Measurements from ENCODE around the gene REEP3.
"Not testable (repeated sequence)": the region's sequence is repeated elsewhere in the genome, so short reads cannot be mapped to it uniquely, and the experiment has no call there.

REEP3 gene

GRCh38 chr10:63547628-63548360 lies 26.6 kb downstream of the REEP3 start:
- no peaks in the 10 kb centered on the region for H3K27me3 ChIP-seq (ENCODE audit: low read depth)
- H3K9me3 ChIP-seq: no peaks in the 10 kb centered on the region
- in situ Hi-C loops (cut with MboI; ENCODE audit: low sequenced_read_pairs): no loop called here
- no peak for DNase-seq (ENCODE audit: low spot score in 2 of 2)
- peaks cover 5% of the 10 kb centered on the region; the same call in 1 of the 2 replicates for H3K4me1 ChIP-seq
- no peak overlapping the region for H3K4me3 ChIP-seq
- no peaks in the 10 kb centered on the region for H3K36me3 ChIP-seq (replicated peaks)

DNA sequence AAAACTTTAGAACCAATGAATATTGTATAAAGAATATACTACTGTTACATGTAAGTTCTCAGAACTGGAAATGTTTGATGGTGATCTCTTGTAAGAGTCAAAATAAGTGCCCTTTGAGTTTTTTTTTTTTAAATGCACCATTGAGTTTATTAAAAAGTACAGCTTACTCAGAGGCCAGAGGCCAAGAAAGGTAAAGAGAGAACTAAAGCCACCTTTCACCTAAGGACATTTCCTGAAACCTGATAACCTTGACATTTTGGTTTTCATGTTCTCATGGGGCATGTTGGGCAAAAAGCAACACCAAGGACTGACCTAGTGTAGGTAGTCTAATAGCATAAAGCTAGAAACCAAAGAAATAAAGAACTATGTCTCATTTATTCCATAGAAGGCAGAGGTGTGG lies 27.7 kb downstream of the REEP3 start:
- H3K9me3 ChIP-seq: no peaks in the 10 kb centered on the region
- DNase-seq (ENCODE audit: low spot score in 2 of 2): no peak
- in situ Hi-C loops (cut with MboI; ENCODE audit: low sequenced_read_pairs): no loop called here
- peaks cover 5% of the 10 kb centered on the region; the same call in 1 of the 2 replicates for H3K4me1 ChIP-seq
- H3K36me3 ChIP-seq (replicated peaks): no peaks in the 10 kb centered on the region
- H3K27me3 ChIP-seq (ENCODE audit: low read depth): no peaks in the 10 kb centered on the region
- no peak overlapping the region for H3K4me3 ChIP-seq

DNA sequence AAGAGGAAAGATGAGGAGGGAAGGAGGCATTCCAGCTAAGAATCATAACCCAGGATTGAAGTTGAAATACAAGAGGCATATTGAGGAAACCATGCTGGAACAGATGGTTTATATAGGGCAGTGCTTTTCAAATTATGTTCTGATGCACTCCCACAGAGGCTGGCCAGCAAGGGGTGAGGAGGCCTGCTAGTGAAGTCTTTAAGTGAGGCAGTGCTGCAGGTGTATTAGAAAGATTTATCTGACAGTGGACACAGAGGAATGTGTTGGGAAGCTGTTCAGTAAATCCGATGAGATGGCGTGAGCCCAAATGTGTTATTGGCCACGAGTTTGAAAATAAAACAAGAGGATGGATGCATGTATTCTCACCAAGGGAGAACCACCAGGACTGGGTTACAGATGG lies 28.6 kb downstream of the REEP3 start:
- H3K36me3 ChIP-seq (replicated peaks): no peaks in the 10 kb centered on the region
- in situ Hi-C loops (cut with MboI; ENCODE audit: low sequenced_read_pairs): no loop called here
- peaks cover under 1% of the 10 kb centered on the region; the same call in 1 of the 2 replicates for H3K4me1 ChIP-seq
- DNase-seq (ENCODE audit: low spot score in 2 of 2): no peak
- no peaks in the 10 kb centered on the region for H3K9me3 ChIP-seq
- H3K27me3 ChIP-seq (ENCODE audit: low read depth): no peaks in the 10 kb centered on the region
- no peak overlapping the region for H3K4me3 ChIP-seq

GRCh38 chr10:63553031-63553430 lies 31.8 kb downstream of the REEP3 start:
- Histone ChIP-seq H3K36me3 (replicated peaks) (no peaks in the 10 kb centered on the region), H3K27me3 (ENCODE audit: low read depth) (no peaks in the 10 kb centered on the region), H3K4me1 (no peaks in the 10 kb centered on the region), H3K9me3 (no peaks in the 10 kb centered on the region), H3K4me3 (no peak overlapping the region)
- in situ Hi-C loops (cut with MboI; ENCODE audit: low sequenced_read_pairs): no loop called here
- DNase-seq (ENCODE audit: low spot score in 2 of 2): no peak

DNA sequence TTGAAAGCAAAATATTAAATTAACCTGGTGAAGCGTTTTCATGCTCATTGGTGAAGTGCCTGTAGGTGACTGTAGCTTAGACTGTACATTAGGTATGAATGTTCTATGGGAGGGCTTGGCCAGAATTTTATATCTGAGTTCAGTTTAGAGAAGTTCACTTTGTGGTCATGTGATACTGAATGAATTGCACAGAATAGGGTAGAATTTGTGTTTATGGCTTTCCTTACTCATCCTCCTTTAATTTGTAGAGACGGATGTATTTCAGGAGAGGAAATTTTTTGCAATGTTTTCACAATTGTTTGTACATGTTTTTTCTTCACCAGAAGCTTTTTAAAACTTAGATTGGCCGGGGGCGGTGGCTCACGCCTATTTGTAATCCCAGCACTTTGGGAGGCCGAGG lies 32.3 kb downstream of the REEP3 start:
- Histone ChIP-seq H3K9me3 (no peaks in the 10 kb centered on the region), H3K36me3 (replicated peaks) (no peaks in the 10 kb centered on the region), H3K4me3 (no peak overlapping the region), H3K4me1 (no peaks in the 10 kb centered on the region), H3K27me3 (ENCODE audit: low read depth) (no peaks in the 10 kb centered on the region)
- in situ Hi-C loops (cut with MboI; ENCODE audit: low sequenced_read_pairs): no loop called here
- no peak for DNase-seq (ENCODE audit: low spot score in 2 of 2)

GRCh38 chr10:63554657-63555056 lies 33.5 kb downstream of the REEP3 start:
- H3K27me3 ChIP-seq (ENCODE audit: low read depth): no peaks in the 10 kb centered on the region
- H3K36me3 ChIP-seq (replicated peaks): no peaks in the 10 kb centered on the region
- no peaks in the 10 kb centered on the region for H3K4me1 ChIP-seq
- no peak for DNase-seq (ENCODE audit: low spot score in 2 of 2)
- in situ Hi-C loops (cut with MboI; ENCODE audit: low sequenced_read_pairs): no loop called here
- H3K9me3 ChIP-seq: no peaks in the 10 kb centered on the region
- H3K4me3 ChIP-seq: no peak overlapping the region

GRCh38 chr10:63555330-63555729 lies 34.1 kb downstream of the REEP3 start:
- in situ Hi-C loops (cut with MboI; ENCODE audit: low sequenced_read_pairs): no loop called here
- Histone ChIP-seq H3K36me3 (replicated peaks) (no peaks in the 10 kb centered on the region), H3K9me3 (no peaks in the 10 kb centered on the region), H3K4me1 (no peaks in the 10 kb centered on the region), H3K4me3 (no peak overlapping the region), H3K27me3 (ENCODE audit: low read depth) (no peaks in the 10 kb centered on the region)
- DNase-seq (ENCODE audit: low spot score in 2 of 2): no peak

- Histone ChIP-seq H3K27me3 (ENCODE audit: low read depth) (no peaks in the 10 kb centered on the region), H3K4me1 (peaks cover 4% of the 10 kb centered on the region), H3K4me3 (no peak overlapping the region), H3K36me3 (replicated peaks) (no peaks in the 10 kb centered on the region), H3K9me3 (no peaks in the 10 kb centered on the region)
- no peak for DNase-seq (ENCODE audit: low spot score in 2 of 2)
- in situ Hi-C loops (cut with MboI; ENCODE audit: low sequenced_read_pairs): no loop called here
Measured at GRCh38 chr10:63558132-63558784, 37.1 kb downstream of the REEP3 start.

DNA sequence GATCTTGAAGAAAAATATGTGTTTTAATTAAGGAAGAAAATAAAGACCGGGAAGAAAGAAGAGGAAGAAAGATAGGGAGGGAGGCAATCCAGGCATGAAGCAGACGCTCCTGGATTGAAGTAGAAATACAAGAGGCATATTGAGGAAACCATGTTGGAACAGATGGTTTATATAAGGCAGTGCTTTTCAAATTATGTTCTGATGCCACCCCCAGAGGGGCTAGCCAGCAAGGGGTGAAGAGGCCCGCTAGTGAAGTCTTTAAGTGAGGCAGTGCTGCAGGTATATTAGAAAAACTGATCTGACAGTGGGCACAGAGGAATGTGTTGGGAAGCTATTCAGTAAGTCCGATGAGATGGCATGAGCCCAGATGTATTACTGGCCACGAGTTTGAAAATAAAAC lies 40.1 kb downstream of the REEP3 start:
- DNase-seq (ENCODE audit: low spot score in 2 of 2): no peak
- no peaks in the 10 kb centered on the region for H3K9me3 ChIP-seq
- H3K4me1 ChIP-seq: peaks cover 4% of the 10 kb centered on the region
- H3K27me3 ChIP-seq (ENCODE audit: low read depth): no peaks in the 10 kb centered on the region
- H3K4me3 ChIP-seq: no peak overlapping the region
- H3K36me3 ChIP-seq (replicated peaks): no peaks in the 10 kb centered on the region
- in situ Hi-C loops (cut with MboI; ENCODE audit: low sequenced_read_pairs): no loop called here

DNA sequence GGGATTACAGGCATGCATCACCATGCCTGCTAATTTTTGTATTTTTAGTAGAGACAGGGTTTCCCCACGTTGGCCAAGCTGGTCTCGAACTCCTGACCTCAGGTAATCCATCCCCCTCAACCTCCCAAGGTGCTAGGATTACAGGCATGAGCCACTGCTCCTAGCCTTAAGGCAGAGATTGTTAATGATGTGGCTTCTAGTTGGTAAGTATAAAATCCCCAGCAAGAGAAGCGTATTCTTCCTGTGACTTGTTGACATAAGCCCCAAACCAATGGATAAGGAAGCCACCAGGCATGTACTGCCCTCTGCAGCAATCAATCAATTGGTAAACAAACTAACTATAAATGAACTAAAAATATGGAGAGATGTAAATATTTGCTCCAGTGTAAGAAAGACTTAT lies 41.2 kb downstream of the REEP3 start:
- DNase-seq (ENCODE audit: low spot score in 2 of 2): no peak
- Histone ChIP-seq H3K4me1 (peaks cover 4% of the 10 kb centered on the region), H3K36me3 (replicated peaks) (no peaks in the 10 kb centered on the region), H3K27me3 (ENCODE audit: low read depth) (no peaks in the 10 kb centered on the region), H3K4me3 (no peak overlapping the region), H3K9me3 (no peaks in the 10 kb centered on the region)
- in situ Hi-C loops (cut with MboI; ENCODE audit: low sequenced_read_pairs): no loop called here

GRCh38 chr10:63562857-63563256 lies 41.7 kb downstream of the REEP3 start:
- no peaks in the 10 kb centered on the region for H3K36me3 ChIP-seq (replicated peaks)
- H3K4me1 ChIP-seq: peaks cover 4% of the 10 kb centered on the region
- DNase-seq (ENCODE audit: low spot score in 2 of 2): no peak
- H3K9me3 ChIP-seq: no peaks in the 10 kb centered on the region
- H3K4me3 ChIP-seq: no peak overlapping the region
- in situ Hi-C loops (cut with MboI; ENCODE audit: low sequenced_read_pairs): no loop called here
- H3K27me3 ChIP-seq (ENCODE audit: low read depth): no peaks in the 10 kb centered on the region

GRCh38 chr10:63563623-63564022 lies 42.4 kb downstream of the REEP3 start:
- in situ Hi-C loops (cut with MboI; ENCODE audit: low sequenced_read_pairs): no loop called here
- H3K4me1 ChIP-seq: peaks cover 4% of the 10 kb centered on the region

DNA sequence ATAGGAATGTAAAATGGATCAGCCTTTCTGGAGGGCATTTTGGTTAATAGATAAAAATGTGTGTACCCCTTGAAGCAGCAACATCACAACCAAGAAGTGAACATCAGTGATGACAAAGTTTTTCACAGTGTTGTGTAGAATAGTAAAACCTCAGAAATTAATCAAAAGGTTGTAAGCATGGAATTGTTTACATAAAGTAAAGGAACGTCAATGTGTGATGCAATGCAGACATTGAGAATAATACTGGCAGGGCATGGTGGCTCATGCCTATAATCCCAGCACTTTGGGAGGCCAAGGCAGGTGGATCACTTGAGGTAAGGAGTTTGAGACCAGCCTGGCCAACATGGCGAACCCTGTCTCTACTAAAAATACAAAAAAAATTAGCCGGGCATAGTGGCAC lies 43.5 kb downstream of the REEP3 start:
- H3K27me3 ChIP-seq (ENCODE audit: low read depth); H3K4me3 ChIP-seq; DNase-seq (ENCODE audit: low spot score in 2 of 2); H3K9me3 ChIP-seq; in situ Hi-C loops (cut with MboI; ENCODE audit: low sequenced_read_pairs); H3K4me1 ChIP-seq; H3K36me3 ChIP-seq (replicated peaks): not testable (repeated sequence)

More at GRCh38 chr10:63563623-63564022, 42.4 kb downstream of the REEP3 start:
- no peak for DNase-seq (ENCODE audit: low spot score in 2 of 2)
- no peaks in the 10 kb centered on the region for H3K36me3 ChIP-seq (replicated peaks)
- H3K4me3 ChIP-seq: no peak overlapping the region
- no peaks in the 10 kb centered on the region for H3K9me3 ChIP-seq
- no peaks in the 10 kb centered on the region for H3K27me3 ChIP-seq (ENCODE audit: low read depth)

GRCh38 chr10:63573068-63573697 lies 52.0 kb downstream of the REEP3 start:
- Histone ChIP-seq H3K4me1 (peaks cover 12% of the 10 kb centered on the region), H3K36me3 (replicated peaks) (no peaks in the 10 kb centered on the region), H3K9me3 (no peaks in the 10 kb centered on the region), H3K4me3 (no peak overlapping the region), H3K27me3 (ENCODE audit: low read depth) (no peaks in the 10 kb centered on the region)
- in situ Hi-C loops (cut with MboI; ENCODE audit: low sequenced_read_pairs): no loop called here
- peak in 1 of 2 experiments; percentile 75 for DNase-seq (ENCODE audit: low spot score in 2 of 2)

All from HAP-1 (cell line).